ENCODE data around the gene CMSS1. TPM values are rescaled to one million over a fixed set of nuclear protein-coding genes. Genes with fewer than 3 reads are reported as not detected.
A peak's percentile ranks its signal among the peaks of the same experiment; 100 is the strongest.

Gene CMSS1
- polyA plus RNA-seq, 1 of the 3 experiments (the other 2 are of a cell fraction): 9.1 TPM

GRCh38 chr3:100033903-100034471, 216.3 kb downstream of the CMSS1 start (continued):
- TF ChIP-seq USF2 (IDR thresholded peaks at IDR 0.05; ENCODE audit: borderline replicate concordance, low read depth, low read length) (no peak), MAX (IDR thresholded peaks at IDR 0.05; ENCODE audit: low read depth) (no peak), GATA2 (CRISPR knock-in tag; IDR thresholded peaks at IDR 0.05) (no peak), REST (IDR thresholded peaks at IDR 0.05; ENCODE audit: low read depth, low read length) (no peak), JUND (IDR thresholded peaks at IDR 0.05) (peak; percentile 66), TCF12 (IDR thresholded peaks at IDR 0.05) (peak; percentile 96)

- no peak overlapping the region for H3K4me3 ChIP-seq (ENCODE audit: low read depth in 2 of 2, low read length in 1 of 2)
- peaks cover 14 to 27% of the 10 kb centered on the region in 2 experiments for H3K4me1 ChIP-seq (ENCODE audit: control insufficient read depth in 1 of 2, insufficient read depth in 2 of 2, low read depth in 1 of 2, low read length in 1 of 2)
- peaks cover 34% of the 10 kb centered on the region for H3F3A ChIP-seq (replicated peaks; ENCODE audit: insufficient read depth)
- no peak overlapping the region for H3K4me2 ChIP-seq
- H3K36me3 ChIP-seq (replicated peaks in 1 of 2; ENCODE audit: control insufficient read depth in 1 of 2, insufficient read depth in 2 of 2, low read length in 1 of 2): no peaks in the 10 kb centered on the region
- no peaks in the 10 kb centered on the region for H3K79me2 ChIP-seq (ENCODE audit: insufficient read depth)
- ChIA-PET POLR2A (no interaction called here), CTCF (no interaction called here)
- no peaks in the 10 kb centered on the region for H4K20me1 ChIP-seq (ENCODE audit: insufficient read depth)
- H3K9me2 ChIP-seq: no peaks in the 10 kb centered on the region
- no peak overlapping the region for H2AFZ ChIP-seq (ENCODE audit: low read depth)
- no peak for TF ChIP-seq RXRA (IDR thresholded peaks at IDR 0.05; ENCODE audit: borderline replicate concordance, low read depth)
- no peak for TF ChIP-seq PBX3 (IDR thresholded peaks at IDR 0.05)
- TF ChIP-seq RFX5 (IDR thresholded peaks at IDR 0.05; ENCODE audit: low read length): no peak
- TF ChIP-seq RAD21 (IDR thresholded peaks at IDR 0.05; ENCODE audit: low read length): no peak
- TF ChIP-seq SIN3A (IDR thresholded peaks at IDR 0.05; ENCODE audit: borderline replicate concordance, low read depth, low read length): no peak
- TF ChIP-seq ELF1 (IDR thresholded peaks at IDR 0.05): no peak
- H3K9me3 ChIP-seq: no peaks in the 10 kb centered on the region
- no peak for DNase-seq
- no peak overlapping the region for H3K27ac ChIP-seq (ENCODE audit: low read depth in 2 of 2, low read length in 1 of 2)
- no peak overlapping the region for H3K9ac ChIP-seq
- no peaks in the 10 kb centered on the region for H3K27me3 ChIP-seq (ENCODE audit: insufficient read depth)
Measured at GRCh38 chr3:100039075-100039474, 221.4 kb downstream of the CMSS1 start.

All from SK-N-SH (cell line).